Amygdala (tissue), 56 donors: Measurements from ENCODE around the gene TMCC1.
"Not testable (repeated sequence)": the region's sequence is repeated elsewhere in the genome, so short reads cannot be mapped to it uniquely, and the experiment has no call there.

ENCODE experiments used
- DNase-seq, 56 donors: peaks; one replicate each; lab custom pipeline; 2025; lab: John Stamatoyannopoulos, UW

Gene TMCC1

GRCh38 chr3:129783470-129783869 lies 110.0 kb downstream of the TMCC1 start:
- no peak for DNase-seq

- no peak for DNase-seq
Observed at GRCh38 chr3:129778871-129779270, 114.6 kb downstream of the TMCC1 start.

- DNase-seq, result peak in 6 of 56 donors; percentile 1 to 32 (median 10)
Observed at GRCh38 chr3:129777806-129778205, 115.7 kb downstream of the TMCC1 start.

- no peak for DNase-seq
Observed at GRCh38 chr3:129775870-129776269, 117.6 kb downstream of the TMCC1 start.

- DNase-seq, result no peak
Observed at GRCh38 chr3:129773691-129774663, 119.5 kb downstream of the TMCC1 start.

GRCh38 chr3:129770604-129771003 lies 122.9 kb downstream of the TMCC1 start:
- DNase-seq, result no peak

- no peak for DNase-seq
Observed at GRCh38 chr3:129769616-129770015, 123.9 kb downstream of the TMCC1 start.

GRCh38 chr3:129768728-129769127 lies 124.8 kb downstream of the TMCC1 start:
- no peak for DNase-seq

GRCh38 chr3:129766135-129766534 lies 127.4 kb downstream of the TMCC1 start:
- no peak for DNase-seq

- DNase-seq, result no peak
Observed at GRCh38 chr3:129764090-129764489, 129.4 kb downstream of the TMCC1 start.

- no peak for DNase-seq
Observed at GRCh38 chr3:129758785-129759320, 134.7 kb downstream of the TMCC1 start.

- DNase-seq, result no peak
Observed at GRCh38 chr3:129758306-129758705, 135.2 kb downstream of the TMCC1 start.

- DNase-seq, result no peak
Observed at GRCh38 chr3:129756871-129757270, 136.6 kb downstream of the TMCC1 start.

- DNase-seq, result not testable (repeated sequence)
Observed at GRCh38 chr3:129751105-129751504, 142.4 kb downstream of the TMCC1 start.

- no peak for DNase-seq
Observed at GRCh38 chr3:129749692-129750091, 143.8 kb downstream of the TMCC1 start.

GRCh38 chr3:129747992-129748391 lies 145.5 kb downstream of the TMCC1 start:
- no peak for DNase-seq

GRCh38 chr3:129747136-129747535 lies 146.4 kb downstream of the TMCC1 start:
- no peak for DNase-seq

- DNase-seq, result no peak
Observed at GRCh38 chr3:129746629-129747028, 146.9 kb downstream of the TMCC1 start.

GRCh38 chr3:129745253-129745652 lies 148.3 kb downstream of the TMCC1 start:
- DNase-seq, result peak in 20 of 56 donors; percentile 1 to 45 (median 16)

GRCh38 chr3:129741794-129742193 lies 151.7 kb downstream of the TMCC1 start:
- DNase-seq, result no peak

GRCh38 chr3:129740090-129740489 lies 153.4 kb downstream of the TMCC1 start:
- no peak for DNase-seq

- no peak for DNase-seq
Observed at GRCh38 chr3:129739634-129740033, 153.9 kb downstream of the TMCC1 start.
